GM23338 (cell line): ENCODE measurements around the gene PTGER4. TPM values are rescaled to one million over a fixed set of nuclear protein-coding genes. Genes with fewer than 3 reads are reported as not detected.
"Not testable (repeated sequence)": the region's sequence is repeated elsewhere in the genome, so short reads cannot be mapped to it uniquely, and the experiment has no call there.

Experiments
- ATAC-seq: fragments of 200-7000 bp; cut with Tn5 transposase; 3 replicates; pipeline ENCODE4 v1.9.1; 2020
- DNase-seq: peaks from one replicate; pipeline ENCODE4 v3.0.0-alpha.2; 2015; ENCODE audit warnings: low spot score
- H2AFZ ChIP-seq: fragments of 200-600 bp; sonication (generic); 2 replicates; pipeline ENCODE4 v1.8.0; 2016; ENCODE audit warnings: antibody characterized with exemption, mild to moderate bottlenecking, moderate library complexity
- H3F3A ChIP-seq: fragments of 200-600 bp; sonication (generic); replicated peaks from 2 replicates; pipeline ENCODE4 v1.8.0; 2017; ENCODE audit warnings: antibody characterized with exemption, mixed run types, low read depth
- H3K27ac ChIP-seq: fragments of 200-600 bp; sonication (generic); 2 replicates; pipeline ENCODE4 v1.6.1; 2016; ENCODE audit warnings: low read depth
- H3K27me3 ChIP-seq: fragments of 200-600 bp; sonication (generic); 2 replicates; pipeline ENCODE4 v1.8.0; 2016; ENCODE audit warnings: mild to moderate bottlenecking, mixed run types, moderate library complexity; ENCODE audit not compliant: insufficient read depth
- H3K36me3 ChIP-seq: fragments of 200-600 bp; sonication (generic); 2 replicates; pipeline ENCODE4 v1.8.0; 2016; ENCODE audit warnings: mild to moderate bottlenecking; ENCODE audit not compliant: insufficient read depth
- H3K4me1 ChIP-seq: fragments of 200-600 bp; sonication (generic); 2 replicates; pipeline ENCODE4 v1.8.0; 2016; ENCODE audit warnings: mild to moderate bottlenecking, moderate library complexity; ENCODE audit not compliant: insufficient read depth
- H3K4me2 ChIP-seq: fragments of 200-600 bp; sonication (generic); 2 replicates; pipeline ENCODE4 v1.7.1; 2017; ENCODE audit warnings: mixed run types
- H3K4me3 ChIP-seq: fragments of 200-600 bp; sonication (generic); 2 replicates; pipeline ENCODE4 v1.6.1; 2016; ENCODE audit warnings: mixed run types
- H3K79me2 ChIP-seq: fragments of 200-600 bp; sonication (generic); replicated peaks from 2 replicates; pipeline ENCODE4 v1.8.0; 2017; ENCODE audit warnings: mild to moderate bottlenecking; ENCODE audit not compliant: insufficient read depth
- H3K9me2 ChIP-seq: fragments of 200-600 bp; sonication (generic); 2 replicates; pipeline ENCODE4 v1.8.0; 2017; ENCODE audit not compliant: insufficient read depth
- H4K20me1 ChIP-seq: fragments of 200-600 bp; sonication (generic); replicated peaks from 2 replicates; pipeline ENCODE4 v1.8.0; 2017; ENCODE audit warnings: mild to moderate bottlenecking; ENCODE audit not compliant: insufficient read depth
- H3K27ac Mint-ChIP-seq: 2 replicates; pipeline ENCODE4 v1.8.0; 2020; ENCODE audit warnings: inconsistent platforms, mild to moderate bottlenecking, moderate library complexity, mixed read lengths
- H3K27me3 Mint-ChIP-seq: 3 replicates; pipeline ENCODE4 v1.8.0; 2022; ENCODE audit warnings: low read depth, mild to moderate bottlenecking, moderate library complexity, mixed read lengths, inconsistent platforms; ENCODE audit not compliant: insufficient read depth, poor library complexity
- H3K36me3 Mint-ChIP-seq: 3 replicates; pipeline ENCODE4 v1.8.0; 2021; ENCODE audit warnings: low read depth, mild to moderate bottlenecking, inconsistent platforms, moderate library complexity, mixed read lengths
- H3K4me1 Mint-ChIP-seq: 3 replicates; pipeline ENCODE4 v1.8.0; 2020; ENCODE audit warnings: mild to moderate bottlenecking, inconsistent platforms, mixed read lengths
- H3K4me3 Mint-ChIP-seq: 3 replicates; pipeline ENCODE4 v1.8.0; 2021; ENCODE audit warnings: moderate library complexity, mild to moderate bottlenecking, inconsistent platforms, mixed read lengths
- H3K9me3 Mint-ChIP-seq: 3 replicates; pipeline ENCODE4 v1.8.0; 2020; ENCODE audit warnings: moderate library complexity, mild to moderate bottlenecking, inconsistent platforms, mixed read lengths
- JUNB ChIP-seq: IDR thresholded peaks from one replicate; pipeline ENCODE4 v1.6.1; 2016; ENCODE audit warnings: antibody characterized with exemption; ENCODE audit not compliant: unreplicated experiment
- STAT1 ChIP-seq: IDR thresholded peaks from one replicate; pipeline ENCODE4 v1.6.1; 2016; ENCODE audit warnings: antibody characterized with exemption; ENCODE audit not compliant: unreplicated experiment
- polyA plus RNA-seq: library from polyadenylated mRNA; unstranded; fragments of >200 nt; fragmentation: Nextera tagmentation; extraction: Ambion mirVana; gene quantifications from 2 replicates; pipeline ENCODE4 v1.2.1, GENCODE V29; 2016
- total RNA-seq: library from RNA; depleted of rRNA; stranded (reverse); fragments of >200 nt; shearing (Covaris generic); gene quantifications from 2 replicates; pipeline ENCODE4 v1.2.3, GENCODE V29; 2014
- TF ChIP-seq, protein P1 (sequence below): fragments of 250-450 bp; sonication (Bioruptor Pico); IDR thresholded peaks from 2 replicates; pipeline ENCODE4 v1.5.0; 2020; ENCODE audit warnings: mild to moderate bottlenecking, moderate library complexity
- TF ChIP-seq, protein P2 (sequence below): IDR thresholded peaks from one replicate; pipeline ENCODE4 v1.6.1; 2018; ENCODE audit warnings: antibody characterized with exemption; ENCODE audit not compliant: unreplicated experiment
- TF ChIP-seq, protein P3 (sequence below), 2 experiments: fragments of 200-600 bp in 1 of 2; sonication (generic) in 1 of 2; conservative IDR thresholded peaks; 2 replicates each; pipeline versions ENCODE4 v1.5.1 to v1.6.1; 2016 to 2017; ENCODE audit warnings: antibody characterized with exemption in 2 of 2, low read depth in 2 of 2, mild to moderate bottlenecking in 2 of 2, moderate library complexity in 1 of 2

The PTGER4 gene
- total and polyA plus RNA-seq, 2 experiments from 2014 or later, result 0.82 to 4.4 TPM

- not testable (repeated sequence) for H3K9me2 ChIP-seq, H3K27ac ChIP-seq, H2AFZ ChIP-seq, H3K36me3 ChIP-seq, H3K4me3 Mint-ChIP-seq, H3K36me3 Mint-ChIP-seq, H3F3A ChIP-seq, H3K4me1 ChIP-seq, DNase-seq, H3K27ac Mint-ChIP-seq, H3K9me3 Mint-ChIP-seq, H3K27me3 ChIP-seq, H3K27me3 Mint-ChIP-seq, H4K20me1 ChIP-seq, H3K4me3 ChIP-seq, H3K4me2 ChIP-seq, ATAC-seq, H3K79me2 ChIP-seq, H3K4me1 Mint-ChIP-seq
These were observed 23.6 kb upstream of the PTGER4 start for GRCh38 chr5:40656091-40656490.

GRCh38 chr5:40656766-40657165 lies 22.9 kb upstream of the PTGER4 start:
- no peak overlapping the region for H3K4me3 ChIP-seq
- H3K4me1 ChIP-seq, result no peaks in the 10 kb centered on the region
- Mint-ChIP-seq H3K4me1 (no peaks in the 10 kb centered on the region), H3K27ac (no peak overlapping the region), H3K4me3 (no peak overlapping the region), H3K27me3 (peaks cover 2% of the 10 kb centered on the region), H3K9me3 (no peaks in the 10 kb centered on the region), H3K36me3 (no peaks in the 10 kb centered on the region)
- TF ChIP-seq STAT1, result no peak
- no peak overlapping the region for H3K4me2 ChIP-seq
- H4K20me1 ChIP-seq, result no peaks in the 10 kb centered on the region
- H2AFZ ChIP-seq, result no peak overlapping the region
- H3K27me3 ChIP-seq, result no peaks in the 10 kb centered on the region
- H3K79me2 ChIP-seq, result no peaks in the 10 kb centered on the region
- no peaks in the 10 kb centered on the region for H3F3A ChIP-seq
- DNase-seq (no peak), ATAC-seq (no peak)
- H3K9me2 ChIP-seq, result no peaks in the 10 kb centered on the region
- no peaks in the 10 kb centered on the region for H3K36me3 ChIP-seq
- H3K27ac ChIP-seq, result no peak overlapping the region

DNA sequence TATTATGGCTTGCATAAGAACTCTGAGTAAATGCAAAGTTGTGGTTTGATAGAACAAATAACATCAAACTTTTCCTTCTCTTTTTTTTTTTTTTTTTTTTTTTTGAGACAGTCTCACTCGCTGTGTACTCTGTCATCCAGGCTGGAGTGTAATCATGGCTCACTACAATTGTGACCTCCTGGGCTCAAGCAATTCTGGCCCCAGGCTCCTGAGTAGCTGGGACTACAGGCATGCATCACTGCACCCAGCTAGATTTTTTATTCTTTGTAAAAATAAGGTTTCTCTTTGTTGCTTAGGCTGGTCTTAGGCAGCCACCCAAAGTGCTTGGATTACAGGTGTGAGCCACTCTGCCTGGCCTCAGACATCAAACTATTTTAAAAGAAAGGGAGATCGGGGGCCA lies 19.0 kb upstream of the PTGER4 start:
- peaks cover 4% of the 10 kb centered on the region; the same call in 2 of the 3 replicates for H3K9me3 Mint-ChIP-seq
- Histone ChIP-seq H3K79me2 (no peaks in the 10 kb centered on the region), H3K36me3 (no peaks in the 10 kb centered on the region), H3K9me2 (no peaks in the 10 kb centered on the region), H3F3A (no peaks in the 10 kb centered on the region), H4K20me1 (no peaks in the 10 kb centered on the region), H3K27me3 (no peaks in the 10 kb centered on the region), H3K4me3 (no peak overlapping the region), H2AFZ (no peak overlapping the region), H3K27ac (no peak overlapping the region), H3K4me1 (no peaks in the 10 kb centered on the region), H3K4me2 (no peak overlapping the region)
- DNase-seq (no peak), ATAC-seq (no peak)
- H3K36me3 Mint-ChIP-seq, result no peaks in the 10 kb centered on the region
- H3K27ac Mint-ChIP-seq, result no peak overlapping the region
- peaks cover 2% of the 10 kb centered on the region for H3K27me3 Mint-ChIP-seq
- no peak overlapping the region for H3K4me3 Mint-ChIP-seq
- no peaks in the 10 kb centered on the region for H3K4me1 Mint-ChIP-seq
- TF ChIP-seq, protein P1, sequence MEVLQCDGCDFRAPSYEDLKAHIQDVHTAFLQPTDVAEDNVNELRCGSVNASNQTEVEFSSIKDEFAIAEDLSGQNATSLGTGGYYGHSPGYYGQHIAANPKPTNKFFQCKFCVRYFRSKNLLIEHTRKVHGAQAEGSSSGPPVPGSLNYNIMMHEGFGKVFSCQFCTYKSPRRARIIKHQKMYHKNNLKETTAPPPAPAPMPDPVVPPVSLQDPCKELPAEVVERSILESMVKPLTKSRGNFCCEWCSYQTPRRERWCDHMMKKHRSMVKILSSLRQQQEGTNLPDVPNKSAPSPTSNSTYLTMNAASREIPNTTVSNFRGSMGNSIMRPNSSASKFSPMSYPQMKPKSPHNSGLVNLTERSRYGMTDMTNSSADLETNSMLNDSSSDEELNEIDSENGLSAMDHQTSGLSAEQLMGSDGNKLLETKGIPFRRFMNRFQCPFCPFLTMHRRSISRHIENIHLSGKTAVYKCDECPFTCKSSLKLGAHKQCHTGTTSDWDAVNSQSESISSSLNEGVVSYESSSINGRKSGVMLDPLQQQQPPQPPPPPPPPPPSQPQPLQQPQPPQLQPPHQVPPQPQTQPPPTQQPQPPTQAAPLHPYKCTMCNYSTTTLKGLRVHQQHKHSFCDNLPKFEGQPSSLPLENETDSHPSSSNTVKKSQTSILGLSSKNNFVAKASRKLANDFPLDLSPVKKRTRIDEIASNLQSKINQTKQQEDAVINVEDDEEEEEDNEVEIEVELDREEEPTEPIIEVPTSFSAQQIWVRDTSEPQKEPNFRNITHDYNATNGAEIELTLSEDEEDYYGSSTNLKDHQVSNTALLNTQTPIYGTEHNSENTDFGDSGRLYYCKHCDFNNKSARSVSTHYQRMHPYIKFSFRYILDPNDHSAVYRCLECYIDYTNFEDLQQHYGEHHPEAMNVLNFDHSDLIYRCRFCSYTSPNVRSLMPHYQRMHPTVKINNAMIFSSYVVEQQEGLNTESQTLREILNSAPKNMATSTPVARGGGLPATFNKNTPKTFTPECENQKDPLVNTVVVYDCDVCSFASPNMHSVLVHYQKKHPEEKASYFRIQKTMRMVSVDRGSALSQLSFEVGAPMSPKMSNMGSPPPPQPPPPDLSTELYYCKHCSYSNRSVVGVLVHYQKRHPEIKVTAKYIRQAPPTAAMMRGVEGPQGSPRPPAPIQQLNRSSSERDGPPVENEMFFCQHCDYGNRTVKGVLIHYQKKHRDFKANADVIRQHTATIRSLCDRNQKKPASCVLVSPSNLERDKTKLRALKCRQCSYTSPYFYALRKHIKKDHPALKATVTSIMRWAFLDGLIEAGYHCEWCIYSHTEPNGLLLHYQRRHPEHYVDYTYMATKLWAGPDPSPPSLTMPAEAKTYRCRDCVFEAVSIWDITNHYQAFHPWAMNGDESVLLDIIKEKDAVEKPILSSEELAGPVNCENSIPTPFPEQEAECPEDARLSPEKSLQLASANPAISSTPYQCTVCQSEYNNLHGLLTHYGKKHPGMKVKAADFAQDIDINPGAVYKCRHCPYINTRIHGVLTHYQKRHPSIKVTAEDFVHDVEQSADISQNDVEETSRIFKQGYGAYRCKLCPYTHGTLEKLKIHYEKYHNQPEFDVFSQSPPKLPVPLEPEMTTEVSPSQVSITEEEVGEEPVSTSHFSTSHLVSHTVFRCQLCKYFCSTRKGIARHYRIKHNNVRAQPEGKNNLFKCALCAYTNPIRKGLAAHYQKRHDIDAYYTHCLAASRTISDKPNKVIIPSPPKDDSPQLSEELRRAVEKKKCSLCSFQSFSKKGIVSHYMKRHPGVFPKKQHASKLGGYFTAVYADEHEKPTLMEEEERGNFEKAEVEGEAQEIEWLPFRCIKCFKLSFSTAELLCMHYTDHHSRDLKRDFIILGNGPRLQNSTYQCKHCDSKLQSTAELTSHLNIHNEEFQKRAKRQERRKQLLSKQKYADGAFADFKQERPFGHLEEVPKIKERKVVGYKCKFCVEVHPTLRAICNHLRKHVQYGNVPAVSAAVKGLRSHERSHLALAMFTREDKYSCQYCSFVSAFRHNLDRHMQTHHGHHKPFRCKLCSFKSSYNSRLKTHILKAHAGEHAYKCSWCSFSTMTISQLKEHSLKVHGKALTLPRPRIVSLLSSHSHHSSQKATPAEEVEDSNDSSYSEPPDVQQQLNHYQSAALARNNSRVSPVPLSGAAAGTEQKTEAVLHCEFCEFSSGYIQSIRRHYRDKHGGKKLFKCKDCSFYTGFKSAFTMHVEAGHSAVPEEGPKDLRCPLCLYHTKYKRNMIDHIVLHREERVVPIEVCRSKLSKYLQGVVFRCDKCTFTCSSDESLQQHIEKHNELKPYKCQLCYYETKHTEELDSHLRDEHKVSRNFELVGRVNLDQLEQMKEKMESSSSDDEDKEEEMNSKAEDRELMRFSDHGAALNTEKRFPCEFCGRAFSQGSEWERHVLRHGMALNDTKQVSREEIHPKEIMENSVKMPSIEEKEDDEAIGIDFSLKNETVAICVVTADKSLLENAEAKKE, result no peak
- TF ChIP-seq, protein P2, sequence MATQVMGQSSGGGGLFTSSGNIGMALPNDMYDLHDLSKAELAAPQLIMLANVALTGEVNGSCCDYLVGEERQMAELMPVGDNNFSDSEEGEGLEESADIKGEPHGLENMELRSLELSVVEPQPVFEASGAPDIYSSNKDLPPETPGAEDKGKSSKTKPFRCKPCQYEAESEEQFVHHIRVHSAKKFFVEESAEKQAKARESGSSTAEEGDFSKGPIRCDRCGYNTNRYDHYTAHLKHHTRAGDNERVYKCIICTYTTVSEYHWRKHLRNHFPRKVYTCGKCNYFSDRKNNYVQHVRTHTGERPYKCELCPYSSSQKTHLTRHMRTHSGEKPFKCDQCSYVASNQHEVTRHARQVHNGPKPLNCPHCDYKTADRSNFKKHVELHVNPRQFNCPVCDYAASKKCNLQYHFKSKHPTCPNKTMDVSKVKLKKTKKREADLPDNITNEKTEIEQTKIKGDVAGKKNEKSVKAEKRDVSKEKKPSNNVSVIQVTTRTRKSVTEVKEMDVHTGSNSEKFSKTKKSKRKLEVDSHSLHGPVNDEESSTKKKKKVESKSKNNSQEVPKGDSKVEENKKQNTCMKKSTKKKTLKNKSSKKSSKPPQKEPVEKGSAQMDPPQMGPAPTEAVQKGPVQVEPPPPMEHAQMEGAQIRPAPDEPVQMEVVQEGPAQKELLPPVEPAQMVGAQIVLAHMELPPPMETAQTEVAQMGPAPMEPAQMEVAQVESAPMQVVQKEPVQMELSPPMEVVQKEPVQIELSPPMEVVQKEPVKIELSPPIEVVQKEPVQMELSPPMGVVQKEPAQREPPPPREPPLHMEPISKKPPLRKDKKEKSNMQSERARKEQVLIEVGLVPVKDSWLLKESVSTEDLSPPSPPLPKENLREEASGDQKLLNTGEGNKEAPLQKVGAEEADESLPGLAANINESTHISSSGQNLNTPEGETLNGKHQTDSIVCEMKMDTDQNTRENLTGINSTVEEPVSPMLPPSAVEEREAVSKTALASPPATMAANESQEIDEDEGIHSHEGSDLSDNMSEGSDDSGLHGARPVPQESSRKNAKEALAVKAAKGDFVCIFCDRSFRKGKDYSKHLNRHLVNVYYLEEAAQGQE, result no peak
- TF ChIP-seq, protein P3, sequence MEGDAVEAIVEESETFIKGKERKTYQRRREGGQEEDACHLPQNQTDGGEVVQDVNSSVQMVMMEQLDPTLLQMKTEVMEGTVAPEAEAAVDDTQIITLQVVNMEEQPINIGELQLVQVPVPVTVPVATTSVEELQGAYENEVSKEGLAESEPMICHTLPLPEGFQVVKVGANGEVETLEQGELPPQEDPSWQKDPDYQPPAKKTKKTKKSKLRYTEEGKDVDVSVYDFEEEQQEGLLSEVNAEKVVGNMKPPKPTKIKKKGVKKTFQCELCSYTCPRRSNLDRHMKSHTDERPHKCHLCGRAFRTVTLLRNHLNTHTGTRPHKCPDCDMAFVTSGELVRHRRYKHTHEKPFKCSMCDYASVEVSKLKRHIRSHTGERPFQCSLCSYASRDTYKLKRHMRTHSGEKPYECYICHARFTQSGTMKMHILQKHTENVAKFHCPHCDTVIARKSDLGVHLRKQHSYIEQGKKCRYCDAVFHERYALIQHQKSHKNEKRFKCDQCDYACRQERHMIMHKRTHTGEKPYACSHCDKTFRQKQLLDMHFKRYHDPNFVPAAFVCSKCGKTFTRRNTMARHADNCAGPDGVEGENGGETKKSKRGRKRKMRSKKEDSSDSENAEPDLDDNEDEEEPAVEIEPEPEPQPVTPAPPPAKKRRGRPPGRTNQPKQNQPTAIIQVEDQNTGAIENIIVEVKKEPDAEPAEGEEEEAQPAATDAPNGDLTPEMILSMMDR (conservative IDR thresholded peaks at IDR 0.05; ENCODE audit: low read depth in 2 of 2), result no peak
- TF ChIP-seq STAT1 (no peak), JUNB (no peak)
